GM19467 (cell line): ENCODE measurements around the gene IQCN.
A peak's percentile ranks its signal among the peaks of the same experiment; 100 is the strongest.

Experiments
- ATAC-seq: cut with Tn5 transposase; IDR thresholded peaks from one replicate; pipeline ENCODE4 v1.9.1; 2021; ENCODE audit warnings: mild to moderate bottlenecking, moderate library complexity; ENCODE audit not compliant: unreplicated experiment

The IQCN gene

GRCh38 chr19:18289471-18290301 lies 15.4 kb upstream of the IQCN start:
- no peak for ATAC-seq

GRCh38 chr19:18287836-18288772 lies 13.9 kb upstream of the IQCN start:
- no peak for ATAC-seq

- ATAC-seq = no peak
Observed at GRCh38 chr19:18286973-18287635, 12.9 kb upstream of the IQCN start.

GRCh38 chr19:18284712-18285360 lies 10.6 kb upstream of the IQCN start:
- ATAC-seq = no peak

GRCh38 chr19:18283338-18283737 lies 9.1 kb upstream of the IQCN start:
- ATAC-seq = no peak

- ATAC-seq = no peak
Observed at GRCh38 chr19:18282788-18283141, 8.5 kb upstream of the IQCN start.

GRCh38 chr19:18282021-18282787 lies 8.0 kb upstream of the IQCN start:
- no peak for ATAC-seq

- peak; percentile 62 for ATAC-seq
Observed at GRCh38 chr19:18281082-18282020, 7.1 kb upstream of the IQCN start, which contains the start of gene JUND. TSS of gene JUND (minus strand) at chr19:18281622. CDS start at chr19:18281484, 138 bp downstream.

GRCh38 chr19:18280247-18281081 lies 6.2 kb upstream of the IQCN start:
- peak; percentile 17 for ATAC-seq

GRCh38 chr19:18279516-18280246 lies 5.4 kb upstream of the IQCN start:
- peak; percentile 21 for ATAC-seq

GRCh38 chr19:18279266-18279515 lies 4.9 kb upstream of the IQCN start:
- no peak for ATAC-seq

- no peak for ATAC-seq
Observed at GRCh38 chr19:18278521-18279265, 4.4 kb upstream of the IQCN start.

GRCh38 chr19:18274781-18275356 lies 617 bp upstream of the IQCN start:
- ATAC-seq = no peak

GRCh38 chr19:18273561-18274218 lies 562 bp downstream of the IQCN start:
- ATAC-seq = no peak

- ATAC-seq = no peak
Observed at GRCh38 chr19:18271433-18271841, 2.8 kb downstream of the IQCN start.

GRCh38 chr19:18270326-18270725 lies 3.9 kb downstream of the IQCN start:
- no peak for ATAC-seq
